Measurements from ENCODE around the gene MAST4. TPM values are rescaled to one million over a fixed set of nuclear protein-coding genes. Genes with fewer than 3 reads are reported as not detected.

MAST4 gene
- total RNA-seq, 2 experiments from 2014 or later, result 27.7 to 28.8 TPM

GRCh38 chr5:67102708-67103107, 506.5 kb downstream of the MAST4 start:
- Mint-ChIP-seq H3K27me3 (ENCODE audit: low read depth) (no peaks in the 10 kb centered on the region), H3K27ac (no peak overlapping the region), H3K4me1 (ENCODE audit: low read depth) (peaks cover 7% of the 10 kb centered on the region), H3K36me3 (ENCODE audit: low read depth) (peaks cover 23% of the 10 kb centered on the region), H3K4me3 (no peak overlapping the region), H3K9me3 (no peaks in the 10 kb centered on the region)
- no peak for DNase-seq
- intact Hi-C loops (cut with micrococcal nuclease), result no loop called here
- CTCF ChIA-PET, result no interaction called here

- Mint-ChIP-seq H3K36me3 (ENCODE audit: low read depth) (peaks cover 25% of the 10 kb centered on the region), H3K9me3 (no peaks in the 10 kb centered on the region), H3K27ac (no peak overlapping the region), H3K4me1 (ENCODE audit: low read depth) (peaks cover 5% of the 10 kb centered on the region), H3K4me3 (no peak overlapping the region), H3K27me3 (ENCODE audit: low read depth) (no peaks in the 10 kb centered on the region)
- CTCF ChIA-PET, result no interaction called here
- no peak for DNase-seq
- intact Hi-C loops (cut with micrococcal nuclease), result no loop called here
Observed at GRCh38 chr5:67104859-67105258, 508.7 kb downstream of the MAST4 start.

- peaks cover under 1% of the 10 kb centered on the region for H3K4me1 Mint-ChIP-seq (ENCODE audit: low read depth)
- H3K4me3 Mint-ChIP-seq, result no peak overlapping the region
- peaks cover 27% of the 10 kb centered on the region for H3K36me3 Mint-ChIP-seq (ENCODE audit: low read depth)
Observed at GRCh38 chr5:67105270-67105669, 509.1 kb downstream of the MAST4 start.

GRCh38 chr5:67106626-67107342, 510.6 kb downstream of the MAST4 start:
- CTCF ChIA-PET, result interaction anchor here (0.6 to 0.7 kb wide), 2 partner anchors 374 to 923 kb away, joined by 4 to 5 read pairs; no protein-coding TSS in a partner anchor
- H3K27me3 Mint-ChIP-seq (ENCODE audit: low read depth), result no peaks in the 10 kb centered on the region
- intact Hi-C loops (cut with micrococcal nuclease), result no loop called here
- DNase-seq, result no peak
- H3K4me3 Mint-ChIP-seq, result no peak overlapping the region
- no peaks in the 10 kb centered on the region for H3K9me3 Mint-ChIP-seq
- no peaks in the 10 kb centered on the region for H3K4me1 Mint-ChIP-seq (ENCODE audit: low read depth)
- H3K27ac Mint-ChIP-seq, result no peak overlapping the region
- peaks cover 33% of the 10 kb centered on the region for H3K36me3 Mint-ChIP-seq (ENCODE audit: low read depth)

More at GRCh38 chr5:67105270-67105669, 509.1 kb downstream of the MAST4 start:
- DNase-seq, result no peak
- Mint-ChIP-seq H3K27ac (no peak overlapping the region), H3K27me3 (ENCODE audit: low read depth) (no peaks in the 10 kb centered on the region), H3K9me3 (no peaks in the 10 kb centered on the region)
- CTCF ChIA-PET, result no interaction called here
- intact Hi-C loops (cut with micrococcal nuclease), result no loop called here

GRCh38 chr5:67111779-67112178, 515.6 kb downstream of the MAST4 start:
- peaks cover 23% of the 10 kb centered on the region for H3K36me3 Mint-ChIP-seq (ENCODE audit: low read depth)
- H3K4me3 Mint-ChIP-seq, result no peak overlapping the region
- CTCF ChIA-PET, result no interaction called here

GRCh38 chr5:67115246-67115645, 519.1 kb downstream of the MAST4 start:
- no peak overlapping the region for H3K27ac Mint-ChIP-seq
- no peaks in the 10 kb centered on the region for H3K4me1 Mint-ChIP-seq (ENCODE audit: low read depth)
- intact Hi-C loops (cut with micrococcal nuclease), result no loop called here
- H3K9me3 Mint-ChIP-seq, result no peaks in the 10 kb centered on the region
- peaks cover 26% of the 10 kb centered on the region for H3K36me3 Mint-ChIP-seq (ENCODE audit: low read depth)
- CTCF ChIA-PET, result interaction anchor here (0.7 kb wide), 1 partner anchor 42 kb away, joined by 3 read pairs; no protein-coding TSS in a partner anchor
- H3K27me3 Mint-ChIP-seq (ENCODE audit: low read depth), result no peaks in the 10 kb centered on the region
- no peak for DNase-seq
- no peak overlapping the region for H3K4me3 Mint-ChIP-seq

More at GRCh38 chr5:67111779-67112178, 515.6 kb downstream of the MAST4 start:
- H3K27me3 Mint-ChIP-seq (ENCODE audit: low read depth), result no peaks in the 10 kb centered on the region
- H3K4me1 Mint-ChIP-seq (ENCODE audit: low read depth), result no peaks in the 10 kb centered on the region
- no peaks in the 10 kb centered on the region for H3K9me3 Mint-ChIP-seq
- DNase-seq, result no peak
- intact Hi-C loops (cut with micrococcal nuclease), result no loop called here
- no peak overlapping the region for H3K27ac Mint-ChIP-seq

DNA sequence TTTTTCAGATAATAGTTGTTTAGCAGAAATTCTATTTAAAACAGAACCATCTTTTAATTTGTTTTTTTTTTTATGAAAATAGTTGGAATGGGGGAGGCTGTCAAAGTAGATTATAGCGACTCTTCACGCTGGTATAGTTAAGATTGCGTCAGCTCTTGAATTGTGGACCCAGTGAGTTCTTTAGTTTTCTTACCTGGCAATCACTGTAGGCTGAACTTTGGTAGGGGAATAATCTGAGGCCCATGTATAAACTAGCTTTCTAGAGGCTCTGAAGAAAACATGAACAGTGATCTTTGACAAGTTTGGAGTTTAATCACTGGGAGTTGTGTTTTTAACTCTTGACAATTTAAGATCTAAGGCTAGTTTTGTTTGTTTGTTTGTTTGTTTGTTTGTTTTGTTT, 519.6 kb downstream of the MAST4 start:
- DNase-seq, result no peak
- CTCF ChIA-PET, result interaction anchor here (0.7 kb wide), 1 partner anchor 41 kb away, joined by 3 read pairs; no protein-coding TSS in a partner anchor
- intact Hi-C loops (cut with micrococcal nuclease), result no loop called here
- Mint-ChIP-seq H3K9me3 (no peaks in the 10 kb centered on the region), H3K27me3 (ENCODE audit: low read depth) (no peaks in the 10 kb centered on the region), H3K4me1 (ENCODE audit: low read depth) (no peaks in the 10 kb centered on the region), H3K27ac (no peak overlapping the region), H3K36me3 (ENCODE audit: low read depth) (peaks cover 24% of the 10 kb centered on the region), H3K4me3 (no peak overlapping the region)

DNA sequence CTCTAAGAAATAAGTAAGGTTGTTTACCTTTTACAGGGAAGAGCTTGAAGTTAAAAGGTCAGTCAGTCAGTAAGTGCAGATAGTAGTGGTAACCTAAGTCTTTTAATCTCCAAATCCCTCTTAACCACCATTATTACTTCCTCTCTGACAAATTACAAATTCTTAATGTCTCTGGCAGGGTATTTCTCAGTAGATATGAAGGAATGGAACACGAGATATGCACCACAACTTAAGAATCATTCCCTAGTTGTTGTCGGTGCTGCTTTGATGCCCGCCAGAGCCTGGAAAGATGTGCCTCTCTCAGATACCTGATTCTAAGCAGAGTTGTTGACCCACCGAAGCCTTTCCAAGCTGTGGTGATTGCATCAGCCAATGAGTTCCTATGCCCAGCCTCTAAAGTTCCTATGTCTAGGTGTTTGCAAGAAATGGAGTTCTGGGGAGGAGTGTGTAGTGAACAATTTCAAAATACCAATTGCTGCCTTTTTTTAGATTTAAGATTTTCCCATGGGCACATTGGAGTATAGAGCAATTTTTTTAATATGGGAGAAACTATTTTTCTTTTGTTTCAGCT, 521.9 kb downstream of the MAST4 start:
- Mint-ChIP-seq H3K27ac (no peak overlapping the region), H3K9me3 (no peaks in the 10 kb centered on the region), H3K4me3 (no peak overlapping the region), H3K27me3 (ENCODE audit: low read depth) (no peaks in the 10 kb centered on the region), H3K4me1 (ENCODE audit: low read depth) (no peaks in the 10 kb centered on the region), H3K36me3 (ENCODE audit: low read depth) (peaks cover 19% of the 10 kb centered on the region)
- CTCF ChIA-PET, result interaction anchor here (1.2 kb wide), 1 partner anchor 131 kb away, joined by 3 read pairs; no protein-coding TSS in a partner anchor
- no peak for DNase-seq
- intact Hi-C loops (cut with micrococcal nuclease), result no loop called here

- no peak for DNase-seq
- Mint-ChIP-seq H3K36me3 (ENCODE audit: low read depth) (peaks cover 17% of the 10 kb centered on the region), H3K27me3 (ENCODE audit: low read depth) (no peaks in the 10 kb centered on the region), H3K4me3 (no peak overlapping the region), H3K27ac (no peak overlapping the region), H3K4me1 (ENCODE audit: low read depth) (no peaks in the 10 kb centered on the region), H3K9me3 (no peaks in the 10 kb centered on the region)
- CTCF ChIA-PET, result interaction anchor here (1.2 kb wide), 1 partner anchor 132 kb away, joined by 3 read pairs; no protein-coding TSS in a partner anchor
- intact Hi-C loops (cut with micrococcal nuclease), result no loop called here
Observed at GRCh38 chr5:67119010-67119409, 522.8 kb downstream of the MAST4 start.

DNA sequence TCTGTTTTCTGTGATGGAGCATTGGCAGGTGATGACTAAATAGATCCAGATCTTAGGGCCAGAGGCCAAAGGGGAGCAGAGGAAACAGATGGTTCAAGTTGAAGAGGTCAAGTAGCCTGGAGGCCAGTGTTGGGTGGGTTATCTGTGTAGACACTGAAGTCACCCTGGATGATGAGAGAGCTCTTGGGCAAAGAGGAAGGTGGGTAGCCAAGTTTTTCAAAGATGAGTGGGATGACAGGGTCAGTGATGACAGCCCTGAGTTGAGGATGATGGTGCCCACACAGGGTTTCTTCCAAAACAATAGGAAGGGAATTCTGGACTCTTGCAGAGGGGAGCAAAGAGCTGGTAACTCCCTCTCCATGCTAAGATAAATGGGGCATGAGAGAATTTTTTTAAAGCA, 523.8 kb downstream of the MAST4 start:
- Mint-ChIP-seq H3K36me3 (ENCODE audit: low read depth) (peaks cover 24% of the 10 kb centered on the region), H3K27me3 (ENCODE audit: low read depth) (no peaks in the 10 kb centered on the region), H3K27ac (no peak overlapping the region), H3K4me3 (no peak overlapping the region), H3K4me1 (ENCODE audit: low read depth) (no peaks in the 10 kb centered on the region), H3K9me3 (no peaks in the 10 kb centered on the region)
- DNase-seq, result no peak
- CTCF ChIA-PET, result interaction anchor here (1.3 to 1.6 kb wide), 2 partner anchors 11 to 13 kb away, joined by 3 read pairs; no protein-coding TSS in a partner anchor
- intact Hi-C loops (cut with micrococcal nuclease), result no loop called here

- CTCF ChIA-PET, result interaction anchor here (1.1 kb wide), 1 partner anchor 136 kb away, joined by 4 read pairs; no protein-coding TSS in a partner anchor
- no peak for DNase-seq
- intact Hi-C loops (cut with micrococcal nuclease), result no loop called here
- no peaks in the 10 kb centered on the region for H3K9me3 Mint-ChIP-seq
- no peak overlapping the region for H3K27ac Mint-ChIP-seq
- no peaks in the 10 kb centered on the region for H3K27me3 Mint-ChIP-seq (ENCODE audit: low read depth)
- H3K4me1 Mint-ChIP-seq (ENCODE audit: low read depth), result no peaks in the 10 kb centered on the region
- H3K36me3 Mint-ChIP-seq (ENCODE audit: low read depth), result peaks cover 35% of the 10 kb centered on the region
- no peak overlapping the region for H3K4me3 Mint-ChIP-seq
Observed at GRCh38 chr5:67123819-67124218, 527.6 kb downstream of the MAST4 start.

DNA sequence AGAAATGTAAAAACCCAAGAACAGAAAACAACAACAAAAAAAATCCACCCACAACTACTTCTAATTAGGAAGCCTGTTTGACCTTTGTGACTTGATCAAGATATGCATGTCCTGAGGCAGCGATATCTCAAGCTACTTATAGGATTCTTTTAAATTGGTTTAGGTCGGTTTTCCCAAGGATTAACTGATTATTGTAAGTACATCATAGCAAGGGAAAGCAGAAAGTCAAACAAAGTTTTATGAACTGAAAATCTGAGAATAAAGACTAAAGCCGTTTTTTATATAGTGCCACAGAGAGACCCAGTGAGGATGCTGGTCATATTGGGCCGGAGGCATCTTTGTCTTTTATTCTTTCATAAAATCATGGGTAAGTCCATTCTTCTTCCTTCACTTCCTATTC, 528.4 kb downstream of the MAST4 start:
- intact Hi-C loops (cut with micrococcal nuclease), result no loop called here
- Mint-ChIP-seq H3K4me3 (no peak overlapping the region), H3K27me3 (ENCODE audit: low read depth) (no peaks in the 10 kb centered on the region), H3K9me3 (no peaks in the 10 kb centered on the region), H3K36me3 (ENCODE audit: low read depth) (peaks cover 32% of the 10 kb centered on the region), H3K4me1 (ENCODE audit: low read depth) (no peaks in the 10 kb centered on the region), H3K27ac (no peak overlapping the region)
- CTCF ChIA-PET, result interaction anchor here (1.1 kb wide), 1 partner anchor 137 kb away, joined by 4 read pairs; no protein-coding TSS in a partner anchor
- DNase-seq, result no peak

Measured in activated naive CD4-positive, alpha-beta T cell treated with anti-CD3 and anti-CD28 coated beads for 36 hours (primary cell).